Mammary epithelial cell (primary cell): Measurements from ENCODE around the gene BHMT2.

Experiments
- EZH2 ChIP-seq: IDR thresholded peaks from 2 replicates; pipeline ENCODE4 v1.6.1; 2012; ENCODE audit warnings: low read length, inconsistent platforms, borderline replicate concordance
- TF ChIP-seq, protein P1 (sequence below), 2 donors: IDR thresholded peaks in 1 of 2; conservative IDR thresholded peaks in 1 of 2; 2 replicates each; pipeline ENCODE4 v1.5.1; 2011 to 2012; ENCODE audit warnings: inconsistent platforms in 2 of 2, low read length in 2 of 2, mild to moderate bottlenecking in 2 of 2, control low read depth in 1 of 2, low read depth in 1 of 2; ENCODE audit not compliant: insufficient read depth in 1 of 2; ENCODE audit errors: extremely low read depth in 1 of 2

DNA sequence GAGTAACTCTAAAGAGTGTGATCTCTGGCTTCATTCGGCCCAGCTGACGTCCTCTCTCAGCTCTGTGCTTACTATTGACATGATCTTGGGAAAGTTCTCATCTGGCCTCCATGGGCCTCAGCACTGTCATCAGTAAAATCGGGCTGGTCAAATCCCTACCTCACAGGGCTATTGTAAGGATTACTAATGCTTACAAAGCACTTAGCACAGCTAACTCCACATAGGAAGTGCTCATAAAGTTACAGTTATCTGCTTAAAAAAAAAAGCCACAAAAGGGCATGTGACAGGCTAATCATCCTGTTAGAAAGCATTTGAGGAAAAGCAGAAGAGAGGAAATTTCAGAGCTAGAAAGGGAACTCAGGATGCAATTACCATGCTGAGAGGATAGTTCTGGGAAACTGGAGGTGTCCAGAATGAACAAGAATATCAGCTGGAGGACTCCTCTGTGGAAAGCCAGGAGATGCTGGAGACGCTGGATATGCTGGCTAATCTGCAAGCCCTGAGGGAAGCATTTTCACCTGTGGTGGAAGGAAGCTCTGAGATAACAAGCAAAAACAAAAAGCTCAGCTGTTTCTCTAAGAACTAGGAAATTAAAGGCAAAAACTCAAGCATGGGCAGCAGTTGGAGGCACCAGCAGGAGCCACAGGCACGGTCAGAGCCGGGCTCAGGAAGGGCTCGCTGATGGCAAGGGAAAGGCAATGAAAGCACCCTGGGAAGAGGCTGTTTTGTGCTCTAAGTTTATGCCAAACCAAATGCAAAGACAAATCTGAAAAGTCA, 37.6 kb downstream of the BHMT2 start:
- TF ChIP-seq EZH2, result no peak
- TF ChIP-seq, protein P1, sequence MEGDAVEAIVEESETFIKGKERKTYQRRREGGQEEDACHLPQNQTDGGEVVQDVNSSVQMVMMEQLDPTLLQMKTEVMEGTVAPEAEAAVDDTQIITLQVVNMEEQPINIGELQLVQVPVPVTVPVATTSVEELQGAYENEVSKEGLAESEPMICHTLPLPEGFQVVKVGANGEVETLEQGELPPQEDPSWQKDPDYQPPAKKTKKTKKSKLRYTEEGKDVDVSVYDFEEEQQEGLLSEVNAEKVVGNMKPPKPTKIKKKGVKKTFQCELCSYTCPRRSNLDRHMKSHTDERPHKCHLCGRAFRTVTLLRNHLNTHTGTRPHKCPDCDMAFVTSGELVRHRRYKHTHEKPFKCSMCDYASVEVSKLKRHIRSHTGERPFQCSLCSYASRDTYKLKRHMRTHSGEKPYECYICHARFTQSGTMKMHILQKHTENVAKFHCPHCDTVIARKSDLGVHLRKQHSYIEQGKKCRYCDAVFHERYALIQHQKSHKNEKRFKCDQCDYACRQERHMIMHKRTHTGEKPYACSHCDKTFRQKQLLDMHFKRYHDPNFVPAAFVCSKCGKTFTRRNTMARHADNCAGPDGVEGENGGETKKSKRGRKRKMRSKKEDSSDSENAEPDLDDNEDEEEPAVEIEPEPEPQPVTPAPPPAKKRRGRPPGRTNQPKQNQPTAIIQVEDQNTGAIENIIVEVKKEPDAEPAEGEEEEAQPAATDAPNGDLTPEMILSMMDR (conservative IDR thresholded peaks at IDR 0.05 in 1 of 2, IDR thresholded peaks at IDR 0.05 in 1 of 2; ENCODE audit: extremely low read depth in 1 of 2, insufficient read depth in 1 of 2, low read depth in 1 of 2, low read length in 2 of 2), result no peak
